ENCODE data around the gene ASPA.

- TF ChIP-seq CTCF (IDR thresholded peaks at IDR 0.05; ENCODE audit: insufficient read depth, low read depth, low read length) (no peak), EZH2 (IDR thresholded peaks at IDR 0.05; ENCODE audit: insufficient read depth, low read length) (no peak)
These were observed 30.3 kb downstream of the ASPA start for GRCh38 chr17:3506054-3506453.
